Measurements from ENCODE around the gene TEPSIN. TPM values are rescaled to one million over a fixed set of nuclear protein-coding genes. Genes with fewer than 3 reads are reported as not detected.

Gene TEPSIN
- total RNA-seq, 4 donors from 2014 or later: 21.7 to 53.7 (median 28.8) TPM

DNA sequence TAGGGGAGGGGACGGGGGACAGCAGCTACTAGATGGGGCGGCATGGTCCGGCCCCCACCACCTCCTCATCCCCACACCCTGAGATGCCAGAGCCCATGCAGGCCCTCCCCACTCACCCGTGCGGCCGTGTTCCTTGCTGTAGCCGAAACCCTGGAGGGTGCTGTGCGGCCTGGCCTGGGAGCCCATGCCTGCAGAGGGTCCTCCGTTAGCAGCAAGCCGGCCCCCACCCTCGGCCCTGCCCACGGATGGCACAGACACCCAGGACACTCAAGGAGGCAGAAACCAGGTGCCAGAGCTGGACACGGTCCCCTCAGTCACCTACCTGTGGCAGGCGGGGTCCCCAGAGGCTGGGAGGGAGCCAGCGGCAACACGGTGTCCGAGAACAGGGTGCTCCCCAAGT lies 5.5 kb downstream of the TEPSIN start:
- TF ChIP-seq, protein P1, sequence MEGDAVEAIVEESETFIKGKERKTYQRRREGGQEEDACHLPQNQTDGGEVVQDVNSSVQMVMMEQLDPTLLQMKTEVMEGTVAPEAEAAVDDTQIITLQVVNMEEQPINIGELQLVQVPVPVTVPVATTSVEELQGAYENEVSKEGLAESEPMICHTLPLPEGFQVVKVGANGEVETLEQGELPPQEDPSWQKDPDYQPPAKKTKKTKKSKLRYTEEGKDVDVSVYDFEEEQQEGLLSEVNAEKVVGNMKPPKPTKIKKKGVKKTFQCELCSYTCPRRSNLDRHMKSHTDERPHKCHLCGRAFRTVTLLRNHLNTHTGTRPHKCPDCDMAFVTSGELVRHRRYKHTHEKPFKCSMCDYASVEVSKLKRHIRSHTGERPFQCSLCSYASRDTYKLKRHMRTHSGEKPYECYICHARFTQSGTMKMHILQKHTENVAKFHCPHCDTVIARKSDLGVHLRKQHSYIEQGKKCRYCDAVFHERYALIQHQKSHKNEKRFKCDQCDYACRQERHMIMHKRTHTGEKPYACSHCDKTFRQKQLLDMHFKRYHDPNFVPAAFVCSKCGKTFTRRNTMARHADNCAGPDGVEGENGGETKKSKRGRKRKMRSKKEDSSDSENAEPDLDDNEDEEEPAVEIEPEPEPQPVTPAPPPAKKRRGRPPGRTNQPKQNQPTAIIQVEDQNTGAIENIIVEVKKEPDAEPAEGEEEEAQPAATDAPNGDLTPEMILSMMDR (IDR thresholded peaks at IDR 0.05; ENCODE audit: low read depth): no peak

DNA sequence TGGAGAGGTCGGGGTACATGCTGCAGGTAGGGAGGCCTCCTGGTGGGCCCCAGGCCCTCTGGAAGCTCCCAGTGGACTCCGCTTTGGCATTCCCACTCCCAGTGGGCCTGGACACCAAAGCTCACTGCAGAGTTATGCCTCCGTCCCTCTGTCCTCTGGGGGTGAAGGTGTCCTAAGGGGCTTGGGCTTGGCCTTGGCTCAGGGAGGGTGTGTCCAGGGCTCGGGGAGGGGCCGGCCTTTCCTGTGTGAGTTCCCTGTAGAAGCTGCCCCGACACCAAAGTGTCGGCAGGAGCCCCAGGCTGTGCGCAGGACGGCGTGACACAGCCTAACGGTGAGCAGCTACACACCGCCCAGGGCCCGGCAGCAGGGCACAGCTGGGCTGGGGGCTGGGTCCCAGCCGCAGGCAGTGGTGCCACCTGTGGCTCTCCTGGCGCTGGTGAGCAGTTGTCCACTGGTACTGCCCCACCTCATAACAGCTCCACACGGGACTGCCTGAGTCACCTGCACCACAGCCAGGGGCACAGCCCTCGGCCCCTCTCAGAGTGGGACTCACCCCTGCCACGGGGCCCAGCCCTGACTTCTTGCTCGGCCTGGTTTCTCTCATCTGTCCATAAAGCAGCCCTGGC lies 6.1 kb downstream of the TEPSIN start:
- TF ChIP-seq, protein P1 (IDR thresholded peaks at IDR 0.05; ENCODE audit: low read depth): no peak

DNA sequence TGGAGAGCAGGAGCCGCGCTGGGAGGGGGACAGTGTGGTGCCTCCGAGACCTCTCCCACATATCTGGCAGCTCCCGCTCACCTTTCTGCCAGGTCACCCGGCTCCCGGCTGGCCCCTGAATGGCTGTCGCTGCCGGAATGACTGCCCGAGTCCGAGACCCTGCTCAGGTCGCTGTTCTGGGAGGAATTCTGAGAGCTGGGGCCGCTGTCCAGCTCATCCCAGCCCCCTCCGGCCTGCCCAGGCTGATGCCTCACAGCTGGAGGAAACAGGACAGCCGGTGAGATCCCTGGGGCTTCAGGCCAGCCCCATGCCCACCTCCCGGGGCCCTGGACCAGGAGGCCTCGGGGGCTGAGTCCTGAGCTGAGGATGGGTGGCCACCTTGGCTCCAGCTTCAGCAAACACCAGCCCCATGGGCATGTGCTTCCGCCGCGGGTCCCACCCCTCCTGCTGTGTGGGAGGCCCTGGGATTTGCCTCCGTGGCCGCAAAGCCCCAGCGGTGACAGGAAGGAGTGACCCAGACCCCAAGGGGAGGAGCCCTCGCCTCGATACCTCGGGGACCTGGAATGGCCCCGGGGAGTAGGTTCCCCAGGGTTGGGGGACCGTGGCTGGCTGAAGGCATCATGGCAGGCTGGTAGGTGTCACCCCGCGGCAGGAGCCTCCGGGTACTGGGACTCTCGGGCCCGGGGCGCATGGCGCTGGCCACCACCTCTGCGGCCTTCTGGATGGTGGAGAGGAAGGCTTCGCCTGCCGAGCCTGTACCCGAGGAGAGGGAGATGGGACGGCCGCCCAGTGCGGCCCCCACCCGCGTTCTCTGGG lies 6.9 kb downstream of the TEPSIN start:
- TF ChIP-seq, protein P1 (IDR thresholded peaks at IDR 0.05; ENCODE audit: low read depth): no peak

DNA sequence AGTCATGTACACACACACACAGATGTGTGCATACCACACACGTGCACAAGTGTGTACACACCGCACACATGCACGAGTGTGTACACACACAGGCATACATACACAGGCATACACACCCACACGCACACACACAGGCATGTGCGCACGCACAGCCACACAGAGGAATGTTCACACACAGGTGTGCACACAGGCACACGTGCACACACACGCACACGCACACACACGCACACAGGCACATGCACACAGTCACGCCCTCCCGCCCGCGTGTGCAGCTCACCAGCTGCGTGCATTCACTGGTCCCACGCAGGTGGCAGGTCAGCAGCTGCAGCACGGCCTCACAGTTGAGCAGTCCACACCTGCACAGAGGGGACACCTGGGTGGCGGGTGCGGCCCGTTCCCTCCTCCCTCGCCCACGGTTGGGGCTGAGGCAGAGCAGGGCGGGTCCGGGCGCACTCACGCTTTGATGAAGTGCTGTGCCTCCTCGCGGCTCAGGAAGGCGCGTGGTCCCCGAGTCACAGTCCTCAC lies 7.7 kb downstream of the TEPSIN start:
- TF ChIP-seq, protein P1 (IDR thresholded peaks at IDR 0.05; ENCODE audit: low read depth): no peak

DNA sequence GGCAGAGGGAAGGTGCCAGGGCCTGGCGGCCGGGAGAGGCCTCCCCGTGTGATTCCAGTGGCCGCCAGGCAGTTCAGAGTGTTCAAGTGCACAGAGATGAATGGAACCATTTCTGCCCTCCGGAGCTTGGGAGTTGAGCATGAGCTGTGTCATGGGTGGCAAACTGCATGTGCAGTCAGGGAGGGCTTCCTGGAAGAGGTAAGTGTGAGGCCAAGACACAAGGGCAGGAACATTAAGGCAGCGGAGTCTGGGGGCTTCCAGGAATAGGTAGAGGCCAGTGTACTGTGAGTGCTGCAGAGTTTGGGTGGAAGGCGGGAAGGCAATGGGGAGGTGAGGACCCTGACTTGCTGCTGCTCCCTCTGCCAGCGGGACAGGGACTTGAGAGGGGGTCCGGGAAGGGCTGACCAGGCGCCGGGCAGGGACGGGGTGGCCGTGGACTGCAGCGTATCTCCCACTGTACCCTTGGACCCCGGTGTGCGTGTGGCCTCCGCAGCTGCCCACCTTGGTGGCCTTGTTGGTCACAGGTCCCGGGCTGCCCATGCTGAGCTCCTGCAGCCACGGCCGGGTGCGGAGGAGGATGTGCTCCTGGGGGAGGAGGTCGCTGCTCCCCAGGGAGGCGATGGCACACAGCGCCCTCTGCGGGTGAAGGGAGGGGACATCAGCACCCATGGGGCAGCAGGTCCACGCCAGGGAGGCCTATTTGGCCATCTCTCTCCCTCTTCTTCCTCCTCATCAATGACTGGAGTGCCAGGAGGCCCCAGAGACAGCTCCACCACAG lies 8.6 kb downstream of the TEPSIN start:
- TF ChIP-seq, protein P1 (IDR thresholded peaks at IDR 0.05; ENCODE audit: low read depth): no peak

DNA sequence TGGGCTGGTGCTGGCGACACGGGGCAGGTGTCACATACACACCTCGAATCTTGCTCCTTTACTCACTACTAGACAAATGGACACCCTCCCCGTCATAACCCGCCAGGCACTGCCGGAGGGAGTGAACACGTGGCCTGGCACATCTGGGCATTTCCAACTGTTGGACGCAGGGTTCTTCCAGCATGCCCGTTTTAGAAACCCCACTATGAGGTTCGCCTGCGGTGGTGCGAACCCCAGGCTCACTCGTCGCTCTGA lies 9.3 kb downstream of the TEPSIN start:
- TF ChIP-seq, protein P1 (IDR thresholded peaks at IDR 0.05; ENCODE audit: low read depth): no peak

Data from subcutaneous adipose tissue (tissue), 4 donors.